Measurements from ENCODE around the gene PLXDC2. TPM values are rescaled to one million over a fixed set of nuclear protein-coding genes. Genes with fewer than 3 reads are reported as not detected.

The PLXDC2 gene
- total and polyA plus RNA-seq, 8 donors = 2.1 to 57.2 (median 11.2) TPM

- Histone ChIP-seq H3K36me3 (no peaks in the 10 kb centered on the region), H3K9me3 (no peaks in the 10 kb centered on the region), H3K4me3 (no peak overlapping the region), H3K27ac (no peak overlapping the region), H3K4me1 (no peaks in the 10 kb centered on the region), H3K27me3 (no peaks in the 10 kb centered on the region)
- TF ChIP-seq EP300 (IDR thresholded peaks at IDR 0.05) = no peak
- no peak for TF ChIP-seq POLR2AphosphoS5 (IDR thresholded peaks at IDR 0.05)
- TF ChIP-seq, protein P1, sequence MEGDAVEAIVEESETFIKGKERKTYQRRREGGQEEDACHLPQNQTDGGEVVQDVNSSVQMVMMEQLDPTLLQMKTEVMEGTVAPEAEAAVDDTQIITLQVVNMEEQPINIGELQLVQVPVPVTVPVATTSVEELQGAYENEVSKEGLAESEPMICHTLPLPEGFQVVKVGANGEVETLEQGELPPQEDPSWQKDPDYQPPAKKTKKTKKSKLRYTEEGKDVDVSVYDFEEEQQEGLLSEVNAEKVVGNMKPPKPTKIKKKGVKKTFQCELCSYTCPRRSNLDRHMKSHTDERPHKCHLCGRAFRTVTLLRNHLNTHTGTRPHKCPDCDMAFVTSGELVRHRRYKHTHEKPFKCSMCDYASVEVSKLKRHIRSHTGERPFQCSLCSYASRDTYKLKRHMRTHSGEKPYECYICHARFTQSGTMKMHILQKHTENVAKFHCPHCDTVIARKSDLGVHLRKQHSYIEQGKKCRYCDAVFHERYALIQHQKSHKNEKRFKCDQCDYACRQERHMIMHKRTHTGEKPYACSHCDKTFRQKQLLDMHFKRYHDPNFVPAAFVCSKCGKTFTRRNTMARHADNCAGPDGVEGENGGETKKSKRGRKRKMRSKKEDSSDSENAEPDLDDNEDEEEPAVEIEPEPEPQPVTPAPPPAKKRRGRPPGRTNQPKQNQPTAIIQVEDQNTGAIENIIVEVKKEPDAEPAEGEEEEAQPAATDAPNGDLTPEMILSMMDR (IDR thresholded peaks at IDR 0.05) = no peak
- TF ChIP-seq POLR2A (IDR thresholded peaks at IDR 0.05) = no peak
- intact Hi-C loops (cut with DNase I; ENCODE audit: low total_unique reads) = no loop called here
- no peak for DNase-seq
- WGBS, 5 donors = 84 to 93% (median 90%) methylated on average over 2 of the region's 2 CpGs
Measured at GRCh38 chr10:19835952-19836351, 19.7 kb downstream of the PLXDC2 start.

DNA sequence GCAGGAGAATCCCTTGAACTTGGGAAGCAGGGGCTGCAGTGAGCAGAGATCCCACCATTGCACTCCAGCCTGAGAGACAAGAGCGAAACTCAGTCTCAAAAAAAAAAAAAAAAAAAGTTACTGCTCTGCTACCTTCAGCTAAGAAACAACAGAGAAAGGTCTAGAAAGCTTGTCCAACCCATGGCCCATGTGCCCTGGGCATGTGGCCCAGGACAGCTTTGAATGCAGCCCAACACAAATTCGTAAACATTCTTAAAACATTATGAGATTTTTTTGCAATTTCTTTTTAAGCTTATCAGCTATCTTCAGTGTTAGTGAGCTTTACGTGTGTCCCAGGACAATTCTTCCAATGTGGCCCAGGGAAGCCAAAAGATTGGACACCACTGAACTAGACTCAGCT, 22.9 kb downstream of the PLXDC2 start:
- 63 to 77% (median 66%) methylated on average over 3 of the region's 3 CpGs for WGBS, 5 donors
- DNase-seq = no peak
- intact Hi-C loops (cut with DNase I; ENCODE audit: low total_unique reads) = no loop called here

DNA sequence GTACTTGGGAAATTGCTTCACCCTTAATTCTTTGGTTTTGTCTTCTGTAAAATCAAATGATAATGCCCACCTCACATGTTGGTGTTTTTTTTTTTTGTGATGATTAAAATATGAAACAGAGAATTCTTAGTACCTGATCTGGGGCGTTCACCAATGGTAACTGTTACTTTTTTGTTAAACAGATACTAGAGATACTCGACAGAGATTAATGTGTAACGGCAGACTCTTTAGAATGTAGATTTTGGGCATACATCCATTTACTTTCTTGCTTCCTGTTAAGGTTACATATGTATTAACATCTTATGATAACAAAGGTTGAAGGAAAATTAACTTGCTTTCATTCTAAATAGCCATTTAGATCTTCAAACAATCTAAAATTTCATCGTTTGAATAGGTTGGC, 23.3 kb downstream of the PLXDC2 start:
- no peak for TF ChIP-seq POLR2AphosphoS5 (IDR thresholded peaks at IDR 0.05)
- TF ChIP-seq POLR2A (IDR thresholded peaks at IDR 0.05) = no peak
- no peak for TF ChIP-seq EP300 (IDR thresholded peaks at IDR 0.05)
- TF ChIP-seq, protein P1 (IDR thresholded peaks at IDR 0.05) = no peak
- intact Hi-C loops (cut with DNase I; ENCODE audit: low total_unique reads) = no loop called here
- no peaks in the 10 kb centered on the region for H3K9me3 ChIP-seq
- H3K4me3 ChIP-seq = no peak overlapping the region
- DNase-seq = no peak
- WGBS, 5 donors = 37 to 62% (median 53%) methylated on average over 4 of the region's 4 CpGs
- H3K27ac ChIP-seq = no peak overlapping the region
- no peaks in the 10 kb centered on the region for H3K27me3 ChIP-seq
- peaks cover 0 to 3% (median 0%) of the 10 kb centered on the region in 4 donors for H3K4me1 ChIP-seq
- H3K36me3 ChIP-seq = no peaks in the 10 kb centered on the region

More for the DNA sequence above, 22.9 kb downstream of the PLXDC2 start:
- Histone ChIP-seq H3K36me3 (no peaks in the 10 kb centered on the region), H3K4me1 (peaks cover 0 to 3% (median 0%) of the 10 kb centered on the region in 4 donors), H3K9me3 (no peaks in the 10 kb centered on the region), H3K4me3 (no peak overlapping the region), H3K27ac (no peak overlapping the region), H3K27me3 (no peaks in the 10 kb centered on the region)
- TF ChIP-seq POLR2AphosphoS5 (IDR thresholded peaks at IDR 0.05) (no peak), EP300 (IDR thresholded peaks at IDR 0.05) (no peak), POLR2A (IDR thresholded peaks at IDR 0.05) (no peak)
- TF ChIP-seq, protein P1 (IDR thresholded peaks at IDR 0.05) = no peak

GRCh38 chr10:19840776-19841175, 24.5 kb downstream of the PLXDC2 start:
- DNase-seq = no peak
- WGBS, 5 donors = 87 to 97% (median 92%) methylated on average over 3 of the region's 3 CpGs
- H3K4me1 ChIP-seq = peaks cover 0 to 3% (median 0%) of the 10 kb centered on the region in 4 donors
- H3K27me3 ChIP-seq = no peaks in the 10 kb centered on the region
- H3K36me3 ChIP-seq = no peaks in the 10 kb centered on the region
- H3K27ac ChIP-seq = no peak overlapping the region
- intact Hi-C loops (cut with DNase I; ENCODE audit: low total_unique reads) = no loop called here
- TF ChIP-seq EP300 (IDR thresholded peaks at IDR 0.05) (no peak), POLR2AphosphoS5 (IDR thresholded peaks at IDR 0.05) (no peak), POLR2A (IDR thresholded peaks at IDR 0.05) (no peak)
- TF ChIP-seq, protein P1 (IDR thresholded peaks at IDR 0.05) = no peak
- H3K4me3 ChIP-seq = no peak overlapping the region
- no peaks in the 10 kb centered on the region for H3K9me3 ChIP-seq
